Activated CD8-positive, alpha-beta memory T cell treated with anti-CD3 and anti-CD28 coated beads, Interleukin-2, amount 50 U/mL, for 1 hour (primary cell): ENCODE measurements around the gene GSTT2.
"Not testable (repeated sequence)": the region's sequence is repeated elsewhere in the genome, so short reads cannot be mapped to it uniquely, and the experiment has no call there.

Experiments
- DNase-seq: peaks from one replicate; pipeline ENCODE4 v3.0.0-alpha.2; 2020; ENCODE audit errors: extremely low read depth

GSTT2 gene

GRCh38 chr22:23979557-23980240 lies at the start of gene GSTT2:
GSTT2 (plus strand) TSS chr22:23980134.
- DNase-seq, result not testable (repeated sequence)

- DNase-seq, result no peak
Observed at GRCh38 chr22:23938328-23939016, 41.5 kb upstream of the GSTT2 start.

GRCh38 chr22:23939017-23939357 lies 40.9 kb upstream of the GSTT2 start:
- no peak for DNase-seq

GRCh38 chr22:23940166-23940565 lies 39.8 kb upstream of the GSTT2 start:
- DNase-seq, result not testable (repeated sequence)

GRCh38 chr22:23947391-23947790 lies 32.5 kb upstream of the GSTT2 start:
- not testable (repeated sequence) for DNase-seq

GRCh38 chr22:23949764-23950163 lies 30.2 kb upstream of the GSTT2 start:
- not testable (repeated sequence) for DNase-seq

GRCh38 chr22:23951383-23951782 lies 28.6 kb upstream of the GSTT2 start:
- DNase-seq, result not testable (repeated sequence)

GRCh38 chr22:23952794-23953405 lies 27.0 kb upstream of the GSTT2 start:
- DNase-seq, result not testable (repeated sequence)

- not testable (repeated sequence) for DNase-seq
Observed at GRCh38 chr22:23953485-23953884, 26.4 kb upstream of the GSTT2 start.

- DNase-seq, result not testable (repeated sequence)
Observed at GRCh38 chr22:23954193-23954990, 25.5 kb upstream of the GSTT2 start.

GRCh38 chr22:23954991-23955305 lies 25.0 kb upstream of the GSTT2 start:
- DNase-seq, result not testable (repeated sequence)

GRCh38 chr22:23955886-23956285 lies 24.0 kb upstream of the GSTT2 start:
- not testable (repeated sequence) for DNase-seq

GRCh38 chr22:23956301-23956900 lies 23.5 kb upstream of the GSTT2 start:
- DNase-seq, result not testable (repeated sequence)

GRCh38 chr22:23961084-23961771 lies 18.7 kb upstream of the GSTT2 start, which contains the start of gene GSTT2B:
GSTT2B (minus strand) TSS chr22:23961195; CDS start chr22:23961131, 64 bp downstream.
- not testable (repeated sequence) for DNase-seq

GRCh38 chr22:23966094-23966493 lies 13.8 kb upstream of the GSTT2 start:
- not testable (repeated sequence) for DNase-seq

GRCh38 chr22:23966568-23966967 lies 13.4 kb upstream of the GSTT2 start, which contains the start of gene DDTL:
DDTL (plus strand) TSS chr22:23966888; CDS start chr22:23966915, 27 bp downstream.
- not testable (repeated sequence) for DNase-seq

GRCh38 chr22:23969071-23969470 lies 10.9 kb upstream of the GSTT2 start:
- no peak for DNase-seq

- DNase-seq, result no peak
Observed at GRCh38 chr22:23970201-23970641, 9.7 kb upstream of the GSTT2 start.

- no peak for DNase-seq
Observed at GRCh38 chr22:23970816-23971486, 9.0 kb upstream of the GSTT2 start.

- DNase-seq, result not testable (repeated sequence)
Observed at GRCh38 chr22:23971927-23972326, 8.0 kb upstream of the GSTT2 start.
